ENCODE results near the gene PUM1.

GRCh38 chr1:30975217-30975616, 90.3 kb downstream of the PUM1 start:
- TF ChIP-seq CTCF (IDR thresholded peaks at IDR 0.05; ENCODE audit: low read depth, low read length, missing input control) (no peak), ATF3 (IDR thresholded peaks at IDR 0.05) (no peak), YY1 (IDR thresholded peaks at IDR 0.05) (no peak), FOXA1 (IDR thresholded peaks at IDR 0.05) (no peak), MAX (IDR thresholded peaks at IDR 0.05) (no peak), RAD21 (IDR thresholded peaks at IDR 0.05) (no peak), SP1 (IDR thresholded peaks at IDR 0.05) (no peak), REST (IDR thresholded peaks at IDR 0.05) (no peak), JUND (IDR thresholded peaks at IDR 0.05) (no peak), TAF1 (conservative IDR thresholded peaks at IDR 0.05) (no peak), RXRA (IDR thresholded peaks at IDR 0.05) (no peak), NR2F2 (IDR thresholded peaks at IDR 0.05) (no peak)
